T-cell (primary cell): ENCODE results near the gene ING1. TPM values are rescaled to one million over a fixed set of nuclear protein-coding genes. Genes with fewer than 3 reads are reported as not detected.

ENCODE experiments used
- ATAC-seq, 4 experiments: fragments of 200-7000 bp in 3 of 4; fragments of 150-1000 bp in 1 of 4; cut with Tn5 transposase; replicated peaks in 1 of 4; 1 replicate in 3 of 4; 2 replicates in 1 of 4; pipeline ENCODE4 v1.10.0; 2021; ENCODE audit warnings: moderate library complexity in 3 of 4, mild to moderate bottlenecking in 2 of 4, moderate number of reproducible peaks in 1 of 4
- CTCF ChIA-PET, 2 donors: fragments of 300-600 bp; sonication (Branson Sonifier 250); formaldehyde crosslinking; loops; one replicate each; lab custom pipeline; 2022; ENCODE audit warnings: antibody characterized with exemption in 2 of 2; lab: Charles Lee
- POLR2A ChIA-PET, 2 donors: fragments of 300-600 bp; sonication (Branson Sonifier 250); formaldehyde crosslinking; loops; one replicate each; lab custom pipeline; 2022; ENCODE audit warnings: antibody characterized with exemption in 2 of 2; lab: Charles Lee
- DNase-seq, 35 experiments: peaks; one replicate each; pipeline versions ENCODE4 v3.0.0 to v3.0.0-alpha.2; 2013 to 2023
- H3K27ac ChIP-seq: one replicate; pipeline ENCODE4 v1.5.1; 2013; ENCODE audit warnings: low read length
- H3K27me3 ChIP-seq, 2 experiments: replicated peaks in 1 of 2; 1 replicate in 1 of 2; 2 replicates in 1 of 2; pipeline versions ENCODE4 v1.6.1 to v1.7.0; 2013; ENCODE audit warnings: low read length in 1 of 2, mixed read lengths in 1 of 2; ENCODE audit not compliant: control insufficient read depth in 2 of 2, insufficient read depth in 2 of 2; ENCODE audit errors: extremely low read depth in 1 of 2
- H3K36me3 ChIP-seq, 2 donors: 1 replicate in 1 of 2; 2 replicates in 1 of 2; pipeline versions ENCODE4 v1.6.1 to v1.7.0; 2013; ENCODE audit warnings: low read length in 1 of 2; ENCODE audit not compliant: control insufficient read depth in 2 of 2, insufficient read depth in 1 of 2; ENCODE audit errors: extremely low read depth in 1 of 2
- H3K4me1 ChIP-seq, 2 experiments: 1 replicate in 1 of 2; 2 replicates in 1 of 2; pipeline versions ENCODE4 v1.6.1 to v1.7.0; 2013; ENCODE audit warnings: low read length in 2 of 2, mixed read lengths in 1 of 2; ENCODE audit not compliant: insufficient read depth in 2 of 2, control insufficient read depth in 1 of 2; ENCODE audit errors: extremely low read depth in 1 of 2
- H3K4me3 ChIP-seq, 2 donors: 1 replicate in 1 of 2; 2 replicates in 1 of 2; pipeline versions ENCODE4 v1.5.1 to v1.7.0; 2013; ENCODE audit warnings: mild to moderate bottlenecking in 2 of 2, low read length in 1 of 2, moderate library complexity in 1 of 2; ENCODE audit not compliant: control insufficient read depth in 1 of 2; ENCODE audit errors: extremely low read depth in 1 of 2
- H3K9me3 ChIP-seq: 2 replicates; pipeline ENCODE4 v1.7.0; 2013
- H3K27ac Mint-ChIP-seq, 2 donors: one replicate each; pipeline ENCODE4 v1.8.0; 2020 to 2021; ENCODE audit warnings: mild to moderate bottlenecking in 2 of 2, mixed read lengths in 2 of 2
- H3K27me3 Mint-ChIP-seq, 2 donors: one replicate each; pipeline ENCODE4 v1.8.0; 2021 to 2022; ENCODE audit warnings: mixed read lengths in 2 of 2
- H3K36me3 Mint-ChIP-seq: one replicate; pipeline ENCODE4 v1.8.0; 2021; ENCODE audit warnings: mixed read lengths
- H3K4me1 Mint-ChIP-seq, 3 donors: one replicate each; pipeline ENCODE4 v1.8.0; 2020 to 2022; ENCODE audit warnings: mixed read lengths in 3 of 3, mild to moderate bottlenecking in 1 of 3
- H3K4me3 Mint-ChIP-seq, 3 donors: one replicate each; pipeline ENCODE4 v1.8.0; 2020 to 2022; ENCODE audit warnings: mild to moderate bottlenecking in 3 of 3, mixed read lengths in 3 of 3, moderate library complexity in 3 of 3
- H3K9me3 Mint-ChIP-seq, 3 donors: one replicate each; pipeline ENCODE4 v1.8.0; 2020 to 2022; ENCODE audit warnings: mixed read lengths in 3 of 3
- WGBS: methylation state at CpG from one replicate; pipeline ENCODE4 v1.1.5; 2013; ENCODE audit warnings: missing lambda C conversion rate; ENCODE audit not compliant: insufficient coverage; 5-methylcytosine and 5-hydroxymethylcytosine counted together
- total RNA-seq, 35 experiments: library from RNA in 6 of 35; stranded (reverse) in 6 of 35; fragments of 120-200 nt in 1 of 35; gene quantifications; one replicate each; pipeline versions ENCODE4 v1.2.1 to v1.2.4 and lab custom pipeline; 2013 to 2026

Gene ING1
- total RNA-seq, 5 donors from 2014 or later (not counting 1 experiment from before 2014, with no cell fraction given) = 9.9 to 29.4 (median 25.8) TPM

DNA sequence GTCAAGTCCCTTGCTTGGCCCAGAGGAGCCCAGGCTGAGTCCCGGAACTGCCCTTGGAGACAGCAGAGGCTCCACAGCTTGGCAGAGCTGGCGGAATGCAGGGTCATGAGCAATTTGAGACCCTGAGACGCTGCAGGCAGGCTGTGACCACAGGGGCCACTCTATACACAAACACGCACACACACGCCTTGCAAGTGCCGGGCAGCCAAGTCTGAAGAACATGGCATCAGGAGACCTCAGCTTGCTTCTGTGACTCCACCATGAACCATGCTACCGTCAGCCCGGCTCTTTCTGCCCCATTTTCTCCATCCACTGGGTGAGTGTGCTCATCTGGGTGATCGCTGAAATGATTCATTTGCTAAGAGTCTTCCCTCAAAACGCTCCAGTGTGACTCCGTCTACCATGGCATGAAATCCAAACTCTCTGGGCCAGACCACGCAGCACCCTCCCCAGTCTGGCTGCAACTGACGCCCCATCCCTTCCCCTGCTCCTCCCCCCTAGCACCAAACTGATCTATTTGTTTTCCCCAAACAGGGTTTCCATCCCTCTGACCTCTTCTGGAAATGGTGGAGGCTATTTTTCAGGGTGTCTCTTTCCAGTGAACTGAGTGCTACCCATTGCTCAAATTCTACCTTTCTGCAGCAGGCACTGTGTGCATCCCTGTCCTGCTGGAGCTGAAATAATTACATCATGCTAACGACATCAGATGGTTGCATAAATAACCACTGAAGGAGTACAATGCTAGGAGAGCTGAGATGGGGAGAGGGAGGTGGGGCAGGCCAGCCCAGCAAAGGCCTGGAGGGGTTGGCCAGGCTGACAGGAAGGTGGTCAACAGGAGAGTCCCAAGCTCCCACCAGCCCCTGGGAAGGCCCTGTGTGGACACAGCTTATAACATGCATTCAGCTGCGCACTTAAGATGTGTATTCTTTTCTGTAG, 10.6 kb upstream of the ING1 start:
- DNase-seq (no peak), ATAC-seq (no peak)
- Mint-ChIP-seq H3K36me3 (peaks cover 31% of the 10 kb centered on the region), H3K27me3 (no peaks in the 10 kb centered on the region), H3K9me3 (no peaks in the 10 kb centered on the region), H3K4me1 (peaks cover 50 to 58% (median 54%) of the 10 kb centered on the region in 3 donors), H3K4me3 (peak overlapping the region in 1 of 3 donors; percentile 13), H3K27ac (no peak overlapping the region)
- peaks cover 12 to 37% of the 10 kb centered on the region in 2 experiments for H3K4me1 ChIP-seq
- no peaks in the 10 kb centered on the region for H3K9me3 ChIP-seq
- 87% methylated on average over 9 of the region's 15 CpGs for WGBS
- no peak overlapping the region for H3K4me3 ChIP-seq
- ChIA-PET CTCF (interaction anchor here in 1 of 2 donors (1.0 to 1.2 kb wide), 2 partner anchors 19 to 22 kb away, joined by 3 read pairs; no protein-coding TSS in a partner anchor), POLR2A (no interaction called here)
- H3K27ac ChIP-seq = no peak overlapping the region
- no peaks in the 10 kb centered on the region for H3K27me3 ChIP-seq
- H3K36me3 ChIP-seq = peaks cover 12 to 49% of the 10 kb centered on the region in 2 donors

DNA sequence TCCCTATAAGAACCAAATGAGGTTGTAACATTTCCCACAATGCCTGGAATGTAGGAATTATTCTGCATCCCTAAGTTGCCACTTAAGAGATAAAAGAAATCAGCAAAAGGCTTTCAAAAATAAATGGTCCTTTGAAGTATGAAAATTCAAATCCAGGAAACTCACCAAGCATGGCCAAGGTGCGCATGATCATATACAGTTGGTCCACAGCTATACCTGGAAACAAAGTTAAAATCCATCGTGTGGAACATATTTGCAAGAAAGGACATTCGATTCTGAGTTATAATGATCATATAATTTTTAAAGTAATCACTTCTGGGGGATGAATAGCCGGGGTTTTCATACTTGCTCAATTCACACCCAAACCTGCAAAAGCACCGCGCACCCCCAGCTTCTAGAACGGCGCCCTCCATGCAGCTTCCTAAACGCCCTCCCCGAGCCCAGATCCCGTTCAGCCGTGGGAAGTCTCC, 8.1 kb upstream of the ING1 start:
- peaks cover 13% of the 10 kb centered on the region for H3K36me3 Mint-ChIP-seq
- no peaks in the 10 kb centered on the region for H3K9me3 Mint-ChIP-seq
- H3K27ac Mint-ChIP-seq = peak overlapping the region; percentile 82 to 90
- Histone ChIP-seq H3K9me3 (no peaks in the 10 kb centered on the region), H3K36me3 (peaks cover 4 to 28% of the 10 kb centered on the region in 2 donors), H3K4me1 (peaks cover 12 to 36% of the 10 kb centered on the region in 2 experiments), H3K27me3 (no peaks in the 10 kb centered on the region), H3K4me3 (peak overlapping the region; percentile 38 to 68), H3K27ac (no peak overlapping the region)
- peak overlapping the region; percentile 82 to 91 (median 88) for H3K4me3 Mint-ChIP-seq
- H3K27me3 Mint-ChIP-seq = no peaks in the 10 kb centered on the region
- CTCF ChIA-PET = interaction anchor here (0.5 to 1.5 kb wide), 3 partner anchors 22 to 132 kb away, joined by 4 to 10 read pairs (median 5); no protein-coding TSS in a partner anchor
- WGBS = 0% methylated on average over 8 of the region's 12 CpGs
- ATAC-seq (no peak), DNase-seq (peak in 1 of 35 experiments; percentile 12)
- H3K4me1 Mint-ChIP-seq = peaks cover 38 to 43% (median 42%) of the 10 kb centered on the region in 3 donors
- POLR2A ChIA-PET = interaction anchor here in 1 of 2 donors (0.6 kb wide), 1 partner anchor 12 kb away, joined by 3 read pairs; no protein-coding TSS in a partner anchor

DNA sequence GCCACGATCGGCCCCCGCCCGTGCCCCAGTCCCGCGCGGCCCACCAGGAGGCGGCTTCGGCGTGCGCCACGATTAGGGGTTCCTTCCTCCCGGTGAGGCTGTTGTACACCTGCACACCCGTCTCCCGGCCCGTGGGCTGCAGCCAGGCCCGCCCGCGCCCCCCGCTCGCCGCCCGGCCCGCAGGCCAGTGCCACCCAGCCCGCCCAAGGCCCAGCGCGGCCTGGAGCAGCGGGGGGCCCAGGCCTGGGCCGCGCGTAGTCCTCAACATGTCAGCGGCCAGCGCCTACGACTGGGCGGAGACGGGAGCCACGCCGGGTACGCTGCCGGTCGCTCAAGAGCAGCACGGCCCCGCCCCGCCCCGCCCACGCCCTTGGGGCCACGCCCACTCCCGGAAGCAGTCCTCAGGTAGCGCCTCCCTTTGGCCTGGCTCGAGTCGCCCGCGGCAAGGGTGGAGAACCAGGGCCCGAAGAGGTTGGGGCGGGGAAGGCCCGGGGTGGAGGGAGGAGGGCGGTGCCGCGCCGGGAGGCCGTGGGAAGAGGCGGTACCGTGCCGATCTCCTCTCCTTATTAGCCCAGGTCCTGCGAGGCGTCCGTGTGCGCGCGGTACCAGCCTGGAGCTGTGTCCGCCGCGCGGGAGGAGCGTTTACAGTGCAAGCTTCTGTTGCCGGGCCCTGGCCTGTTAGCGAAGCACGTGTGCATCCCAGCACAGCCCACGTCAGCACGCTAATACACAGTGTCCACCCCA, 7.5 kb upstream of the ING1 start, which contains the start of gene CARS2:
Gene CARS2, minus strand, starts transcription at position 291 of the 744 bp plus-strand sequence. Its CDS starts 23 bp downstream, at position 268.
- Mint-ChIP-seq H3K9me3 (no peaks in the 10 kb centered on the region), H3K27ac (peak within 1 kb of the TSS; percentile 82 to 90), H3K27me3 (no peaks in the 10 kb centered on the region), H3K4me3 (peak within 1 kb of the TSS; percentile 82 to 91 (median 88)), H3K4me1 (peaks cover 38 to 42% (median 41%) of the 10 kb centered on the region in 3 donors), H3K36me3 (peaks cover 13% of the 10 kb centered on the region)
- no peaks in the 10 kb centered on the region for H3K9me3 ChIP-seq
- H3K27me3 ChIP-seq = no peaks in the 10 kb centered on the region
- H3K36me3 ChIP-seq = peaks cover 0 to 21% of the 10 kb centered on the region in 2 donors
- ChIA-PET CTCF (interaction anchor here (0.6 to 1.5 kb wide), 3 partner anchors 23 to 133 kb away, joined by 5 to 10 read pairs (median 6); no protein-coding TSS in a partner anchor), POLR2A (no interaction called here)
- H3K27ac ChIP-seq = peak within 1 kb of the TSS; percentile 59
- peaks cover 12 to 37% of the 10 kb centered on the region in 2 experiments for H3K4me1 ChIP-seq
- under 1% methylated on average over 78 of the region's 80 CpGs for WGBS
- DNase-seq (peak; percentile 77 to 97 (median 87)), ATAC-seq (peak; percentile 88 to 95 (median 90))
- peak within 1 kb of the TSS; percentile 42 to 68 for H3K4me3 ChIP-seq

DNA sequence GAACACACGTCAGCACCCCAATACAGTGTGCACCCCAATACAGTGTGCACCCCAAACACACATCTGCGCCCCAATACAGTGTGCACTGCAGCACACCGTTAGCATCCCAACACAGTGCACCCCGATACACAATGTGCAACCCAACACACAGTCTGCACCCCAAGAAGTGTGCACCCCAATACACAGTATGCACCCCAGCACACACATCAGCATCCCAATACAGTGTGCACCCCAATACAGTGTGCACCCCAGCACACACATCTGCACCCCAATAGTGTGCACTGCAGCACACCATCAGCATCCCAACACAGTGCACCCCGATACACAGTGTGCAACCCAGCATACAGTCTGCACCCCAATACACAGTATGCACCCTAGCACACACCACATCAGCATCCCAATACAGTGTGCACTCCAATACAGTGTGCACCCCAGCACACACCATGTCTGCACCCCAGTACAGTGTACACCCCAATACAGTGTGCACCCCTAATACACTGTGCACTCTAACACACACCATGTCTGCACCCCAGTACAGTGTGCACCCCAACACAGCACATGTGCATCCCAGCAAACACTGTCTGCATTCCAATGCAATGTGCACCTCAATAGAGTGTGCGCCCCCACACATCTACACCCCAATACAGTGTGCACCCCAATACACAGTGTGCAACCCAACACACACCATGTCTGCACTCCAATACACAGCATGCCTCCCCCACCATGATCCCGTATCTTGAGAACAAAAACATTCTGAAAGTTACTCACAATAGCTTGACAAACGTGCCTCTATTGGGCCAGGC, 6.7 kb upstream of the ING1 start:
- H3K4me3 Mint-ChIP-seq = peak overlapping the region; percentile 74 to 88 (median 82)
- H3K4me3 ChIP-seq = peak overlapping the region; percentile 42 to 57
- H3K36me3 ChIP-seq = peaks cover 0 to 15% of the 10 kb centered on the region in 2 donors
- H3K36me3 Mint-ChIP-seq = peaks cover 10% of the 10 kb centered on the region
- no peaks in the 10 kb centered on the region for H3K9me3 ChIP-seq
- no peaks in the 10 kb centered on the region for H3K9me3 Mint-ChIP-seq
- H3K27me3 ChIP-seq = no peaks in the 10 kb centered on the region
- DNase-seq (no peak), ATAC-seq (peak in 2 of 4 experiments; percentile 17 to 28)
- POLR2A ChIA-PET = no interaction called here
- H3K27ac Mint-ChIP-seq = peak overlapping the region; percentile 69 to 75
- H3K4me1 Mint-ChIP-seq = peaks cover 39 to 45% (median 42%) of the 10 kb centered on the region in 3 donors
- H3K27me3 Mint-ChIP-seq = no peaks in the 10 kb centered on the region
- H3K27ac ChIP-seq = peak overlapping the region; percentile 59
- 67% methylated on average over 8 of the region's 8 CpGs for WGBS
- CTCF ChIA-PET = interaction anchor here in 1 of 2 donors (0.7 to 1.5 kb wide), 4 partner anchors 17 to 209 kb away, joined by 3 to 6 read pairs (median 4); no protein-coding TSS in a partner anchor
- peaks cover 17 to 44% of the 10 kb centered on the region in 2 experiments for H3K4me1 ChIP-seq

DNA sequence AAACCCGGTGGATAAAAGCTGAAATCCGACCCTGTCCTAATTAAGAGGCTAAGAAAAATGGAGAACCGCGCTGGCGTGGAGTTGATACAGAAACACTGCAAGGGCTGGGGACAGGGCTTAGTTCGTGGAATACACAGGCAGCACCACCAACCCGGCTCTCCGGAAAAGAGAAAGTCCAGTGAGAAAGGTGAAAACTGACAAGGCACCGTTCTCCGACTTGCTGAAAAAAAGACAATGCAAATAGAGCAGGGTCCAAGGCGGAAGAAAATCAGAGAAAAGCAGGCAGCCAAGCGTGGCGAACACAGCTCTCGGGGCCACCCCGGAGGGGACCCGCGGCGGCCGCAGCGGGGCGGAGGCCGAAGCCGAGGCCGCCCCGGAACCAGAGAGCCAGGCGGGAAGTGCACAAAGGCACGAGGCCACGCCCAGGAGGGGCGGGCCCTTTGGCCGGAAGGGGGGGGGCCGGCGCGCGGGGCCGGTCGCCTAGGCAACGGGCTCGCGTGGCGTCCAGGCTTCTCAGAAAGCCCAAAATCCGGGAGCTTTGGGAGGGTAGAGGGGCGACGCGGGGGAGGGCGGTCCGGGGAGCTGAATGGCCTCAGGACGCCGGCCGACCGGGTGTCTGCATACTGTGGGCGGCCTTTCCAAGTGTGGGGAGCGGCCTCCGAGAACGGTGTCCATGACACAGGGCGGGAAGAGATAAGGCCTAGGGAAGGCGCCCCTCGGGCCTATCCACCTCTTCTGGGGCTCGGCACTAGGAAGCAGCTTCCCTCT, 1.2 kb upstream of the ING1 start:
- H3K9me3 Mint-ChIP-seq = no peaks in the 10 kb centered on the region
- ChIA-PET POLR2A (interaction anchor here in 1 of 2 donors (0.6 to 0.7 kb wide), 2 partner anchors 51 to 180 kb away, joined by 3 to 4 read pairs; no protein-coding TSS in a partner anchor), CTCF (interaction anchor here in 1 of 2 donors (0.6 to 2.1 kb wide), 3 partner anchors 29 to 446 kb away, joined by 3 to 7 read pairs (median 3); no protein-coding TSS in a partner anchor)
- H3K27ac Mint-ChIP-seq = peak overlapping the region; percentile 96 to 97
- H3K4me3 ChIP-seq = peak overlapping the region; percentile 99 to 100
- DNase-seq (peak in 34 of 35 experiments; percentile 63 to 93 (median 82)), ATAC-seq (peak; percentile 29 to 36 (median 34))
- 0% methylated on average over 52 of the region's 58 CpGs for WGBS
- peaks cover 18 to 23% (median 22%) of the 10 kb centered on the region in 3 donors for H3K4me1 Mint-ChIP-seq
- no peaks in the 10 kb centered on the region for H3K27me3 ChIP-seq
- H3K27ac ChIP-seq = peak overlapping the region; percentile 99
- H3K4me3 Mint-ChIP-seq = peak overlapping the region; percentile 92 to 98 (median 98)
- no peaks in the 10 kb centered on the region for H3K9me3 ChIP-seq
- H3K36me3 Mint-ChIP-seq = no peaks in the 10 kb centered on the region
- no peaks in the 10 kb centered on the region for H3K36me3 ChIP-seq
- H3K4me1 ChIP-seq = peaks cover 10 to 26% of the 10 kb centered on the region in 2 experiments
- no peaks in the 10 kb centered on the region for H3K27me3 Mint-ChIP-seq
